ENCODE data around the gene CES4A. TPM values are rescaled to one million over a fixed set of nuclear protein-coding genes. Genes with fewer than 3 reads are reported as not detected.
"Not testable (repeated sequence)": the region's sequence is repeated elsewhere in the genome, so short reads cannot be mapped to it uniquely, and the experiment has no call there.

CES4A gene
- polyA plus RNA-seq, 10 donors: 1.5 to 7.0 (median 2.9) TPM

GRCh38 chr16:67019171-67019570, 30.8 kb downstream of the CES4A start:
- no peak for DNase-seq

- DNase-seq: no peak
Measured at GRCh38 chr16:67021321-67021720, 32.9 kb downstream of the CES4A start.

GRCh38 chr16:67022531-67023214, 34.3 kb downstream of the CES4A start:
- no peak for DNase-seq

- DNase-seq: no peak
Measured at GRCh38 chr16:67023689-67024088, 35.3 kb downstream of the CES4A start.

GRCh38 chr16:67024384-67025209, 36.2 kb downstream of the CES4A start:
- DNase-seq: no peak

GRCh38 chr16:67025210-67025550, 36.8 kb downstream of the CES4A start:
- DNase-seq: no peak

GRCh38 chr16:67026570-67026969, 38.2 kb downstream of the CES4A start:
- no peak for DNase-seq

GRCh38 chr16:67027046-67027445, 38.7 kb downstream of the CES4A start:
- no peak for DNase-seq

- DNase-seq: no peak
Measured at GRCh38 chr16:67028167-67028695, 39.8 kb downstream of the CES4A start.

- peak; percentile 93 to 97 (median 94) for DNase-seq
Measured at GRCh38 chr16:67028696-67029253, 40.4 kb downstream of the CES4A start, which contains the start of gene CBFB. TSS of gene CBFB (plus strand) at chr16:67029149. CDS start at chr16:67029408, 259 bp downstream.

GRCh38 chr16:67029254-67030096, 41.1 kb downstream of the CES4A start:
- peak; percentile 42 to 91 (median 68) for DNase-seq

GRCh38 chr16:67030221-67030962, 42.0 kb downstream of the CES4A start:
- no peak for DNase-seq

- no peak for DNase-seq
Measured at GRCh38 chr16:67034487-67034886, 46.1 kb downstream of the CES4A start.

GRCh38 chr16:67035364-67035763, 47.0 kb downstream of the CES4A start:
- DNase-seq: no peak

- DNase-seq: no peak
Measured at GRCh38 chr16:67036323-67036741, 47.9 kb downstream of the CES4A start.

GRCh38 chr16:67039260-67040020, 51.1 kb downstream of the CES4A start:
- no peak for DNase-seq

GRCh38 chr16:67040166-67040565, 51.8 kb downstream of the CES4A start:
- no peak for DNase-seq

- no peak for DNase-seq
Measured at GRCh38 chr16:67040906-67041305, 52.5 kb downstream of the CES4A start.

GRCh38 chr16:67041520-67041919, 53.1 kb downstream of the CES4A start:
- DNase-seq: not testable (repeated sequence)

- no peak for DNase-seq
Measured at GRCh38 chr16:67043420-67043819, 55.0 kb downstream of the CES4A start.

All from muscle of back (tissue), 11 donors.